ENCODE results near the gene AGAP2.

GRCh38 chr12:57755194-57755453 lies 16.6 kb upstream of the AGAP2 start:
- no peak for TF ChIP-seq KDM1A (IDR thresholded peaks at IDR 0.05; ENCODE audit: low read depth)
- TF ChIP-seq CTCF (IDR thresholded peaks at IDR 0.05), result no peak
- TF ChIP-seq EP300 (IDR thresholded peaks at IDR 0.05), result no peak
- TF ChIP-seq RAD21 (conservative IDR thresholded peaks at IDR 0.05 in 1 of 2, IDR thresholded peaks at IDR 0.05 in 1 of 2), result no peak
- TF ChIP-seq MAX (IDR thresholded peaks at IDR 0.05), result no peak
- no peak for TF ChIP-seq ELK1 (IDR thresholded peaks at IDR 0.05; ENCODE audit: low read depth, low read length)
